HEK293T (cell line): ENCODE measurements around the gene DLG2.

ENCODE experiments used
- ARNT ChIP-seq: fragments of 450-650 bp; IDR thresholded peaks from 2 replicates; pipeline ENCODE4 v1.6.1; 2017; ENCODE audit warnings: mild to moderate bottlenecking
- BHLHE40 ChIP-seq: fragments of 450-650 bp; IDR thresholded peaks from 2 replicates; pipeline ENCODE4 v1.6.1; 2016; ENCODE audit warnings: mild to moderate bottlenecking, moderate library complexity, borderline replicate concordance
- CTBP1 ChIP-seq: fragments of 450-650 bp; IDR thresholded peaks from 2 replicates; pipeline ENCODE4 v1.6.1; 2016; ENCODE audit warnings: borderline replicate concordance
- ELF4 ChIP-seq: fragments of 450-650 bp; IDR thresholded peaks from 2 replicates; pipeline ENCODE4 v1.6.1; 2017; ENCODE audit warnings: antibody characterized with exemption
- FOXK2 ChIP-seq: fragments of 450-650 bp; IDR thresholded peaks from 2 replicates; pipeline ENCODE4 v1.6.1; 2016; ENCODE audit warnings: mild to moderate bottlenecking
- HDGF ChIP-seq: fragments of 450-650 bp; IDR thresholded peaks from 2 replicates; pipeline ENCODE4 v1.6.1; 2017; ENCODE audit warnings: antibody characterized with exemption, borderline replicate concordance
- L3MBTL2 ChIP-seq: fragments of 450-650 bp; conservative IDR thresholded peaks from 2 replicates; pipeline ENCODE4 v1.6.1; 2016; ENCODE audit warnings: mild to moderate bottlenecking
- TF ChIP-seq, protein P1 (sequence below): fragments of 450-650 bp; IDR thresholded peaks from 2 replicates; pipeline ENCODE4 v1.6.1; 2016

GRCh38 chr11:85096939-85097338 is 530.2 kb downstream of the DLG2 start:
- TF ChIP-seq FOXK2 (no peak), HDGF (no peak), ELF4 (no peak), L3MBTL2 (no peak), CTBP1 (no peak), ARNT (no peak), BHLHE40 (no peak)
- TF ChIP-seq, protein P1, sequence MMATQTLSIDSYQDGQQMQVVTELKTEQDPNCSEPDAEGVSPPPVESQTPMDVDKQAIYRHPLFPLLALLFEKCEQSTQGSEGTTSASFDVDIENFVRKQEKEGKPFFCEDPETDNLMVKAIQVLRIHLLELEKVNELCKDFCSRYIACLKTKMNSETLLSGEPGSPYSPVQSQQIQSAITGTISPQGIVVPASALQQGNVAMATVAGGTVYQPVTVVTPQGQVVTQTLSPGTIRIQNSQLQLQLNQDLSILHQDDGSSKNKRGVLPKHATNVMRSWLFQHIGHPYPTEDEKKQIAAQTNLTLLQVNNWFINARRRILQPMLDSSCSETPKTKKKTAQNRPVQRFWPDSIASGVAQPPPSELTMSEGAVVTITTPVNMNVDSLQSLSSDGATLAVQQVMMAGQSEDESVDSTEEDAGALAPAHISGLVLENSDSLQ: no peak
